ENCODE results near the gene TEAD1. TPM values are rescaled to one million over a fixed set of nuclear protein-coding genes. Genes with fewer than 3 reads are reported as not detected.

Gene TEAD1
- total RNA-seq, 2 experiments from 2014 or later = 5.6 to 10.8 TPM

- DNase-seq (ENCODE audit: low spot score) = no peak
- H3K4me2 ChIP-seq (ENCODE audit: low read length) = no peak overlapping the region
- BruUV-seq (replicated peaks) = no TSS peak
- H3K4me1 ChIP-seq (ENCODE audit: insufficient read depth, low read length, poor library complexity, severe bottlenecking) = peaks cover 5% of the 10 kb centered on the region
- no peak overlapping the region for H3K4me3 ChIP-seq (ENCODE audit: low read depth, low read length, poor library complexity, severe bottlenecking)
- CTCF ChIA-PET (ENCODE audit: unreplicated experiment) = no interaction called here
- no peaks in the 10 kb centered on the region for H3K36me3 ChIP-seq (ENCODE audit: insufficient read depth, low read length)
- no peaks in the 10 kb centered on the region for H3K9me3 ChIP-seq (ENCODE audit: low read length)
- intact Hi-C loops (cut with micrococcal nuclease; ENCODE audit: unreplicated experiment) = no loop called here
- POLR2A ChIA-PET = no interaction called here
- H3K27ac ChIP-seq (ENCODE audit: low read depth, low read length, poor library complexity, severe bottlenecking) = no peak overlapping the region
- H3K79me2 ChIP-seq (ENCODE audit: insufficient read depth, low read depth, low read length) = no peaks in the 10 kb centered on the region
- no peaks in the 10 kb centered on the region for H4K20me1 ChIP-seq (ENCODE audit: insufficient read depth, low read length)
- no peaks in the 10 kb centered on the region for H3K9me2 ChIP-seq (ENCODE audit: insufficient read depth, low read length)
- no peak overlapping the region for H2AFZ ChIP-seq (ENCODE audit: low read length)
- TF ChIP-seq CTCF (conservative IDR thresholded peaks at IDR 0.05; ENCODE audit: low read length) = no peak
- TF ChIP-seq EZH2phosphoT487 (IDR thresholded peaks at IDR 0.05; ENCODE audit: borderline replicate concordance, low read depth, low read length) = no peak
Measured at GRCh38 chr11:12853325-12853651, 179.1 kb downstream of the TEAD1 start.

GRCh38 chr11:12853652-12854296 is 179.6 kb downstream of the TEAD1 start:
- Histone ChIP-seq H3K36me3 (ENCODE audit: insufficient read depth, low read length) (no peaks in the 10 kb centered on the region), H3K4me1 (ENCODE audit: insufficient read depth, low read length, poor library complexity, severe bottlenecking) (peaks cover under 1% of the 10 kb centered on the region), H4K20me1 (ENCODE audit: insufficient read depth, low read length) (no peaks in the 10 kb centered on the region), H3K9me2 (ENCODE audit: insufficient read depth, low read length) (no peaks in the 10 kb centered on the region), H3K9me3 (ENCODE audit: low read length) (no peaks in the 10 kb centered on the region), H3K4me2 (ENCODE audit: low read length) (no peak overlapping the region), H3K27ac (ENCODE audit: low read depth, low read length, poor library complexity, severe bottlenecking) (no peak overlapping the region), H3K79me2 (ENCODE audit: insufficient read depth, low read depth, low read length) (no peaks in the 10 kb centered on the region), H3K4me3 (ENCODE audit: low read depth, low read length, poor library complexity, severe bottlenecking) (no peak overlapping the region), H2AFZ (ENCODE audit: low read length) (no peak overlapping the region)
- no TSS peak for BruUV-seq (replicated peaks)
- no peak for DNase-seq (ENCODE audit: low spot score)
- TF ChIP-seq EZH2phosphoT487 (IDR thresholded peaks at IDR 0.05; ENCODE audit: borderline replicate concordance, low read depth, low read length) (no peak), CTCF (conservative IDR thresholded peaks at IDR 0.05; ENCODE audit: low read length) (no peak)
- ChIA-PET POLR2A (no interaction called here), CTCF (ENCODE audit: unreplicated experiment) (no interaction called here)
- intact Hi-C loops (cut with micrococcal nuclease; ENCODE audit: unreplicated experiment) = no loop called here

GRCh38 chr11:12854297-12854661 is 180.1 kb downstream of the TEAD1 start:
- BruUV-seq (replicated peaks) = no TSS peak
- Histone ChIP-seq H2AFZ (ENCODE audit: low read length) (no peak overlapping the region), H3K36me3 (ENCODE audit: insufficient read depth, low read length) (no peaks in the 10 kb centered on the region), H3K9me2 (ENCODE audit: insufficient read depth, low read length) (no peaks in the 10 kb centered on the region), H3K27ac (ENCODE audit: low read depth, low read length, poor library complexity, severe bottlenecking) (no peak overlapping the region), H3K79me2 (ENCODE audit: insufficient read depth, low read depth, low read length) (no peaks in the 10 kb centered on the region), H3K9me3 (ENCODE audit: low read length) (no peaks in the 10 kb centered on the region), H4K20me1 (ENCODE audit: insufficient read depth, low read length) (no peaks in the 10 kb centered on the region), H3K4me2 (ENCODE audit: low read length) (no peak overlapping the region), H3K4me1 (ENCODE audit: insufficient read depth, low read length, poor library complexity, severe bottlenecking) (no peaks in the 10 kb centered on the region), H3K4me3 (ENCODE audit: low read depth, low read length, poor library complexity, severe bottlenecking) (no peak overlapping the region)
- ChIA-PET POLR2A (no interaction called here), CTCF (ENCODE audit: unreplicated experiment) (no interaction called here)
- intact Hi-C loops (cut with micrococcal nuclease; ENCODE audit: unreplicated experiment) = no loop called here
- TF ChIP-seq EZH2phosphoT487 (IDR thresholded peaks at IDR 0.05; ENCODE audit: borderline replicate concordance, low read depth, low read length) = no peak
- DNase-seq (ENCODE audit: low spot score) = no peak
